HuH-7 (cell line): Measurements from ENCODE around the gene TMEM150C.
"Not testable (repeated sequence)": the region's sequence is repeated elsewhere in the genome, so short reads cannot be mapped to it uniquely, and the experiment has no call there.

Experiments
- DNase-seq: peaks from one replicate; pipeline ENCODE4 v3.0.0; 2011; ENCODE audit warnings: low spot score

TMEM150C gene

DNA sequence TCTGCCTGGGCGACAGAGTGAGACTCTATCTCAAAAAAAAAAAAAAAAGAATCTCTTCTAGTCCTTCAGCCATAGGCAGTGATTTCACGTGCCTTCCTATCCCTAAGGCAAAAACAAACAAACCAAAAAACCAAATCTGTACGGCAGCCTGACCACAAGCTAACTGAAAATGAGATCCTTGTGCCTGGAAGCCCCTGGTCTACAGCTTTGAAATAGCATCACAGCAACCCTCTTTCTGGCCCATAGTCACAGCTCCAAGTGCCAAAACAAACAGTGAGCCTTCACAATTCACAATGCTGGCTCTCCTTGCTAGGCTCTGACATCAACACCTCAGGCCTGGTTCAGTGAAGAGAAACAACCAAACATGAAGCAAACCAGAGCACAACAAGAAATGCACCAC, 46.1 kb downstream of the TMEM150C start:
- no peak for DNase-seq

DNA sequence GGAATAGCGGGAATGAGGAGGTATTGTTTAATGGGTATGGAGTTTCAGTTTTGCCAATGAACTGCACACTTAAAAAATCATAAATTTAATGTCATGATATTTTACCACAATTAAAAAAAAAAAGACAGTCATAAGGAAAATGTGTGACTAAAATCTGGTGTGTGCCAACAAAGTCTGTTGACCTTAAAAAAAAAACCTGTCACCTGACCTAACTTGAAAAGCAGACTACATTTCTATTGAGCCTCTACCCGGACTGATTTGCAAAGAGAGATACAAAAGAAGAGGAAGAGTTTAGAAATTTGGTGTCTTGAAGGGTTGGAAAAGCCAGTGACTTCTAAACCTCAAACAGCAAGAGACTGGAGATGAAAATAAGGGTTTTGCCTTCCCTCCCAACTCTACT, 48.4 kb downstream of the TMEM150C start:
- DNase-seq = no peak

DNA sequence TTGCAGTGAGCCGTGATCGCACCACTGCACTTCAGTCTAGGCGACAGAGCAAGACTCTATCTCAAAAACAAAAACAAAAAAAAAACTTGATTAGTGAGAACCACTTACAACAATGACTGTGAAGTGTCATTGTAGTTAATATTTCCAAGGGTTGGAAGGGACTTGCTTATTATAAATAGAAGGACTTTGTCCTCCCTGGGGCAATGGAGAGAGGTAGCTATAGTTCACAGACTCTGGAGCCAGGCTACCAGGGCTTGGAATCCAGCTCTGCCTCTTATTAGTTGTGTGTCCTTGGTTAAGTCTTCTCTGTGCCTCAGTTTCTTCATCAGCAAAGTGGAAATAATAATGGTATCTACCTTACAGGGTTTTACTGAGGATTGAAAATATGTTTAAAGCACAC, 51.6 kb downstream of the TMEM150C start:
- no peak for DNase-seq

DNA sequence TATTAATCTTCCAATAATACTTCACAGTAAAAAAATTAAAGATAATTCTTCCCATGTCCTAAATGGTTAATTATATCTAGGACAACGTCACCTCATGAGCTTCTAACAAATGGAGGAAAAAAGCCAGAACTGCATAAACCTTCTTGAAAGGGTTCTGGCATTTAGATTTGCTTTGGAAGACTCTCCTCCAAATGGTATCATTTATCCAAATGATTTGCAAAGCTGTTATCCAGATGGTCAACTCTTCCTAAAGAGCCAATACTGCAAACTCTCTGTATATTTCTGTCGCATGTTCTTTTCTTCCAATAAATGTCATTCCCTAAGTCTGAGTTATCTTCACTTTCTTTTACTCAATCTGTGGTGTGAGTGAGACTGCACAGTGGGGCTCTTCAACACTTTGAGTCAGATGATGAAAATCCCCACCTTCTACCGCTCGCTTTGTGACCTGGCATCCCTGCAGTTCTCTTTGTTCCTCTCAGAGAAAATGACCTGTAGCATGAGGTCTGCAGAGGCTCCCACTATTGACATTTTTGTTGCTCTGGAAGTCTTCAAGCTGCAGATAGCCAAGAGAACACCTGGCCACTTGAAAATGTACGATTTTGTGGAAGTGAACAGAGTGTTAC, 52.9 kb downstream of the TMEM150C start:
- no peak for DNase-seq

DNA sequence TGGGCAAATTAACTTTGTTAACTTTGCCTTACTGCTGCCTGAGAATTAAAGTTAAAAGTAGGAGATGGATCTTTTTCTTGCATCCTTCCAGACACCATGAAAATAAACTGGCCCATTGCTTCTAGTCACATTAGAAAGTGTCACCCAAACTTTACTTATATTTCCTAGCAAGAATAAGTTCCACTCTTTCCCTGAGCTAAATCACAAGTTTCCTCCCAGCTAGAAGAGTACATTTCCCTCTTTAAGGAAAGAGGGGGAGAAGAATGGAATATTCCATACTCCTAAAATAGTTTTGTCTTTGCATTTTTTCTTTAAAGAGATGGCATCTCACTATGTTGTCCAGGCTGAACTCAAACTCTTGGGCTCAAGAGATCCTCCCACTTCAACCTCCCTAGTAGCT, 53.8 kb downstream of the TMEM150C start:
- DNase-seq = no peak

DNA sequence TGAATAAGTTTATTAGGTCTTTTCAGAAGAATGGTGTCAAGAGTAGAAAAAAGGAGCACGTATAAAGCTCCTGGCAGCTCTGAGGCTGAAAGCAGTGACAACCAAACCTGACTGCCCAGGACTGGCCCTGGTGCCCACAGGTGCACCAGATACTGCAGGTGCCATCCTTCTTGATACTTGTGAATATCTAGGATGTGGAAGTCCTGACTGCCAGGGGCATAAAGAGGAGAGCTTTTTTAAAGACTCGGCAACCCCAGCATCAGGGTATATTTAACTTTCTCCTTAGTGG, 60.7 kb downstream of the TMEM150C start:
- no peak for DNase-seq

DNA sequence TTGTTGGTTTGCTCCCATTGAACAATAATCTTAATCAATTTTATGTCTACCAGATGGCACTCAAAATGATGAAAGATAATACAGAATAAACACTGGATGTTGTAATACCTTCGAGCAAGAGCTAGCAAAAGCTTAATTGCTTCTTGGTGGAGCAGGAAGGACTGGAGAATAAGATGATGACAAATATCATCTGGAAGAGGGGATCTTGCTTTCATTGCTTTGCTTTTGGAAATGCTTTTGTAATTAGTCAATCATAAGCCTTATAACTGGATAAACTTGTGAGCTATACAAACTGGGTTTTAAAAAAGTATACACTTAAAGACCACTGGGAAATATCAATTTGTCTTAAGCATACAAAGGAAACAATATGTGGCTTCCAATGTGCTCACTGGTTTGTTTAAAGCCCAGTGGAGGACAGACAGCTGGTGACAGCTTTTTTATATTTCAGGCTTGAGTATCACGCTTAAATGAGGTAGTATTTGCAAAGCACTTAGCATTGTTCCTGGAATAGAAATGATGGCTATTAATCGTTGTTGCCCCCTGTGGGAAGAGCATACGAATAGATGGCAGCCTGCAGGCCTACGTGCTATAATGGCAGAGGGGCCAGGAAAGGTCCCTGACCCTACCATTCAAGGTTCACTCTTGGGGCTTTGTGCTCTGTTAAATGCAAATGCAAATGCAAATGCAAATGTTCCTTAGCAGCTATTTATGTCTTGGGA, 61.2 kb downstream of the TMEM150C start:
- DNase-seq = no peak

DNA sequence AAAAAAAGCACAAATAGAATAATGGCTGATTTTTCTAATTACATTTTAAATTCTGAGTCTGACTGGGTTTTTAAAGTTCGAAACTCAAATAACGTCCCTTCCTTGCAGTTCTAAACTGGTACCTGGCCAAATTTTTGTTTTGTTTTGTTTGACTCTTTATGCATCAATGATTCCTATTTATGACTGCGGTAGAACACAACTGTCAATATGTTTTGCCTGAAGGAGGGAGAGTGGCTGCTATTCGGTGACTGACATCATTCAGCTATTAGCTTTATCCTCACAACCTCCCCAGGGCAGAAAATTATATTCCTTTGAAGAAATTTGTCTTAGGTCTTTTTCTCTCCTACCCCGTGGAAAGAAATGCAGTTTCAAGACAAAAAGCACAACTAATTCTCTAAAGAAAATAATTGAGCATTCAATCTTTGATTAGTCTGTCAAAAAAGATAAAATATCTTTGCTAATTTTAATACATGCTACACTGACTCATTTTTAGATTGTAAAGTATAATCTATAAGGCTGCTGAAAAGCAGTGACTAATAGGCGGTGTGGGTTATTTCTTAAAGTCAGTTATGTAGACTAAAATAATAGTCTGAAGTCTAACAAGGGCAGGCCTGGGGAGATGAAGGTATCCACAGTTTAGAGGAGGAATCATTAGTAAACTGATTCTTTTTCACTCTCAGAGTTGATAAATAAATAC, 61.9 kb downstream of the TMEM150C start:
- DNase-seq = no peak

DNA sequence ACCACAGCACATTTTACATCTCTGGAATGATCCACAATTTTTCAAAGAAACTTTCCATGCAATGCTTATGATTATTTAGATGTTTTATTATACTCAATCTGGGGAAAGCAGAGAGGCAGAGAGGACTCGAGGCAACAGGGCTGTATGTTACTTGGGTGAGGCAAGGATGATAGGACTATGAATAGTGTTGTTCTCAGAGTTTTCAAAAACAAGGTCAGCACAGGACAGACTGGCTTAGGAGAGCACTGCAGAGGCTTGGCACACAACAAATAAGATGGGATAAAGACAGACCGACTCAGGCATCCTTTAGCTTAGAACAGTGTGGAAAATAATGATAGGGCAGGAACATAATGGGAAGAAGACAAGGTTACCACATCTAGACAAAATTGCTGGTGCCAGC, 65.4 kb downstream of the TMEM150C start:
- DNase-seq = no peak

DNA sequence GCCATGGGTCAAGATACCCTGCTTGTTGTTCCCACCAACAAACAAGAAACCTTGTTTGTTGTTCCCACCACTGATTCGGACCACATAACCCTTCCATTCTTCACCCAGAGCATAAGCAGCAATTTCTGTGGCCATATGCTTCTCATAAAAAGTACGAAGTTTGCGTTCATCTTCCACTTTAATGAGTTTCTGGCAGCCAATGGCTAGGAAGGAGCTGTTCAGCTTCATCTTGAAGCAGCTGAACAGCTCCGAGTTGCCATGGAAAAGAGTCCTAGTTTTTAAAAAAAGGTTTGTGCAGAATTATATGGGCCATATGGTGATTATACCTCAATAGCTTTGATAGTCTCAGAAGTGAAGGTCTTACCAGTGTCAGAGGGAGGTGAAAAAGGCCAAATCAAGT, 66.1 kb downstream of the TMEM150C start:
- DNase-seq = no peak

DNA sequence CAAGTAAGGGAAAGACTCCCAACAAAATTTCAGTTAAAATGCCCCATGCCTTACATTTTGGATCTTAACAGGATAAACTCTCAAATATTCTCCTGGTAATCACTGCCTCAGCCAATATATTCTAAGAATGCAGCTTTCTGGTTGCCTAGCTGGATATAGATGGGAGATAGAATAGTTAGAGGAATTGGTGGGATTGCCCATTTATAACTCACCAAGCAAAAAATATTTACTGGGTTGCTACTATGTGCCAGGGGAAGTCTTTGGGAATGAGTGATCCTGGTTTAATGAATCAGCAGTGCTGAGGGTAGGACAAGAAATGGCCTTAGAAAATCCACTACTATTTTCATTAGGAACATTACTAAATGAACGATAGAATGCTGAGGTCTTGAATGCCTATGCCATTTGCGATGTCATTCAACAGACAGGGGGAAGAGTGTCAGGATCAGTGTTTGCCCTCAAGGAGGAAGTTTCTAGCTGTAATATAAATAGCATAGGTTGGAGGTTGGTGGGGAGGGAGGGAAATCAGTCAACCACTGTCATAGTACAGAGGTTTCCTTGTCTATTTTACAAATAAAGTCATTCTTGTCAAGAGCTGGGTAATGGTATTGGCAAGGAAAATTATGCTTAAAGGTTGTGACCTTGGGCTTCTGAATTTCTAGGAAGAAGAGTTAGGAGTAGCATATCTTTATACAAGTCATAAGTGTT, 67.9 kb downstream of the TMEM150C start:
- no peak for DNase-seq

DNA sequence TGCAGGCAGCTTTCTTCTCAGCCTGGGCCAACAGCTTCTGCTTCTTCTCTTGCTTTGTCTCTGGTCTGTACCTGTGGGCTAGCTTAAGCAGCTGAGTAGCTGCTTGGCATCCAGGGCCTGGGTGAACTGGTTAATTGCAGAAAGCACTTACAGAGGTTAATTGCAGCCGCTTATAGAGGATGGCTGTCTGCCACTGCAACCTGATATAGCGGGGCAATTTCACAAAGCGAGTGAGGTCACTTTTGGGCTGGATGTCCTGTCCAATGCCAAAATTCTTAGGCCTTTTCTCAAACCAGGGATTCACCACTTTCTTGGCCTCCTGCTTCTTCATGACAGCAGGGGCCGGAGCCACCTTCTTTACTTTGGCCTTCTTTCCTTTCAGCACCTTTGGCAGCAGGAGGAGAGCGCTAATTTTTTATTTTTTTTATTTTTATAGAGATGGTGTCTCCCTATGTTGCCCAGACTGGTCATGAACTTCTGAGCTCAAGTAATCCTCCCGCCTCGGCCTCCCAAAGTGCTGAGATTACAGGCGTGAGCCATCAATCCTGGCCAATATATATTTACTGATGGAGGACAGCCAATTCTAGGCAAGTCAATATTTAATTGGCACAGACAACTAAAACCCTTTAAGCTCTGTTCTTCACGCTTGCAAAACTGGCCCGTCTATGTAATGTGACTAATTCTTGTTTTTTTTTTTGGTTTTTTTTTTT, 70.4 kb downstream of the TMEM150C start:
- DNase-seq = no peak

DNA sequence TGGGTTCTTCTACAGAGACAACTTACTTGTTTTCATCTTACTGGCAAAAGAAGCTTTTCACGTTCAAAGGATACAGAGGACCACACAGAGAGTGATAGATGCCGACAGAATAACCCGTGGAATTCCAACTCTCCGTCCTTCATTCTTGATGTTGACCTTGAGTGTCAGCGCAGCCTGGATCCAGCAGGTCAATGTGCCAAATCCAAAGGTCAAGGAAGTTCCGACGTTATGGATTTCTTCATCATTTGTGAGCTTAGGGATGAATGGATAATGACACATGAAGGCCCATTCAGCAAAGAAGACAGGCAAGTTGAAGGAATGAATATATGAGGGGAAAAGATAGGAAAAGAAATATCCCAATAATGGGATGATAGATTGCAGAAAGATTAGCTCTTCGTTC, 71.8 kb downstream of the TMEM150C start:
- no peak for DNase-seq

DNA sequence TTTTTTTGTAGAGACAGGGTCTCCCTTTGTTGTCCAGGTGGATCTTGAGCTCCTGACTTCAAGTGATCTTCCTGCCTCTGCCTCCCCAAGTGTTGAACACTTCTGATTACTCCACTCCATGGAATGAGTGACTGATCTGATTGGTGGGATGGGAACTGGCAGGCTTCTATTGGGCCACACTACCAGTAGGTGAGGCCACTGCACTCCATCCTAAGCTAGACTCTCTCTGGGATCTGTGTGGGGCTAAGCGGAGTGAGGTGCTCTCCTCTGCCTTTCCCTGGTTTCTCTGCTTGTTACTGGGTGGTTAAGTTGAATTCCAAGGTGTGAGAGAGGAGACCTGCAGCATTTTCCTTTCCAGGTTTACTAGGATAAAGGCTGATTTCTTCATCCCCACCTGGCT, 72.7 kb downstream of the TMEM150C start:
- DNase-seq = no peak

DNA sequence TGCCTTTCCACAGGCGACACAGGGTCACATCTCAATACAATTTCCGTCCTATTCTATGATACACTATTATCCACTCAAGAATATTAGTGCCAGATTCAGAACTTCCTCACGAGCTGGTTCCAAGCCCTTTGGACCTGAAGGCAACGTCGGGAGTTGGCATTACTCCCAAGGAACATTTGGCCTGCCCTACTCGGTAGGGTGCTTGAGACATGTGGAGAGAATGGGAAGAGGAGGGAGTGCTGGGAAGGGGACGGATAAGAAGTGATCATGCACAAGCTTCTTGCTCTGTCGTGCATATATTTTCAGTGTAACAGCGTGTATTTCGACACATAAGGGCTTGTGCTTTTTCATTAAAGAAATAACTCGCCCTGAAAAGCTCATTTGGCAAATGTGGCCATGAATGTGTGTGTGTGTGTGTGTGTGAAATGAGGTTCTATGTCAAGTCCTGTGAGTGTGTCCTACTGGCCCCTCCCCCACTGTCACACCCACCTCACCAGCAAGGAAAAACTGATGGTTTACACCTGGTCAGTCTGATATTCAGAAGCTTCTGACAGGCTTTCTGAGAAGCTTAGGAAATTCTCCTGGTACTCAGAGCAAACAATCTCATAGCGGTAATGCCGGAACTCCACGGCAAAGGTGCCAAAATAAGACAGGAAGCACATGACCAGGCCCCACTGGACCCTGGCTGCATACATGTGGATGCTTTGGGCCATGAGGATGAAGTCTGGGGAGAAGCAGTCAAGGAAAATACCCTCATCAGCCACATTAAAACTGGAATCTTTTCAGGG, 76.6 kb downstream of the TMEM150C start:
- DNase-seq = no peak

DNA sequence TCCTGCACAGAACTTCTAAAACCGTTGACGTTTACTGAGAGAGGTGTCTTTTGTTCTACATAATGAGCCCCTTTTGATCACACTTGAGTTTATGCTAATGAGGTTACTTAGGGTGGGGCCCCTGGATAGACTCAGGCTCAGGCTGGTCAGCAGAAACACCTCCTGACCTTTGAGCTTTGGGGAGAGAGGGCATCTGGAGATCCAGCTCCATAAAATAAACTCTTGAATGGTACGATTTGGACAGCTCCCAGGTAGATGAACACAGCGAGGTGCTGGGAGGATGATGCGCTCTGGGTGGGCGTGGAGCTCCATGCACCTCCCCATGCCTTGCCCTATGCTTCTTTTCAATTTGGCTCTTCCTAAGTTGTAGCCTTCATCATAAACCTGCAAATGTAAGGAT, 79.4 kb downstream of the TMEM150C start:
- no peak for DNase-seq

DNA sequence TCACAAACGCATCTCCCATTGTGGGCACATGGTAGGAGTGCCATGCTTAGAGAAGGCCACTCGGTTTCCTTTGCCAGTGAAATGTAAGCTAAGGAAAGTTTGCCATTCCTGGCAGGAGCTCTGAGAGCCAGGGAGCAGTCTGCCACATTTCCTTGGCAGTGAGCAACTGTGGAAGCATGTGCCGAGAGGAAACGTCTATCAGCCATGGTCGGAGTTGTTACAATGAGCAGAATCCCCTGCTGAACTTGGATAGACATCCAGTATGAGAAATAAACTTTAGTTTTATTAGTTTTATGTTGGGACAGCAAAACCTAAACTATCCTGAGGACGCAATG, 80.3 kb downstream of the TMEM150C start:
- no peak for DNase-seq

DNA sequence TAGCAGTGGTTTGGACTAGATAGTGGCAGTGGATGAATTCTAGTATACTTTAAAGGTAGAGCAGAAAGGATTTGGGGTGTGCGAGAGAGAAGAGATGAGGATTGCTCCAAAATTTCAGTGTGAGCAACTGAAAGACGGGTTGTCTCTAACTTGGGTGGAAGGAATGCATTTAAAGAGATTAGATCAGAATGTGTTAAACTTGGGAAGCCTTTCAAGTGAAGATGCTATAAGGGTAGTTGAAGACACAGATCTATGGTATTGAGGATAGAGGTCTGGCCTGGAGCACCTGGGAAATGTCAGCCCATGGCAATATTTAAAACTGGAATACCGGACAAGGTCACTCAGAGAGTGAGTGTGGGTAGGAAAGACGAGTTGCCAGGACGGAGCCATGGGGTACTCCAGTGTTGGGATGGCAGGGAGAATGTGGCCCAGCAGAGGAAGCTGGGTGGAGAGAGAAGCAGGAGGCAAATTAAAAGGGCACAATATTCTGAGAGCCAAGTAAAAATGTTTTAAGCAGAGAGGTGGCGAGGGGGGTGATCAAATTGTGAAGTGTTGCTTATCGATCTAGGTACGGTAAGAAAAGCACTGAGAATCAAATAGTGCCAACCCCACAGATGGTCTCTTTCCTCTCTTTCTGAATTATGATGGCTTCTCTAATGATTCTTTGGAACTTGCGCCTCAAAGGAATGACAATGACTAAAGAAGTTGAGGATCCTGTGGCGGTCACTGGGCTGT, 80.8 kb downstream of the TMEM150C start:
- no peak for DNase-seq

DNA sequence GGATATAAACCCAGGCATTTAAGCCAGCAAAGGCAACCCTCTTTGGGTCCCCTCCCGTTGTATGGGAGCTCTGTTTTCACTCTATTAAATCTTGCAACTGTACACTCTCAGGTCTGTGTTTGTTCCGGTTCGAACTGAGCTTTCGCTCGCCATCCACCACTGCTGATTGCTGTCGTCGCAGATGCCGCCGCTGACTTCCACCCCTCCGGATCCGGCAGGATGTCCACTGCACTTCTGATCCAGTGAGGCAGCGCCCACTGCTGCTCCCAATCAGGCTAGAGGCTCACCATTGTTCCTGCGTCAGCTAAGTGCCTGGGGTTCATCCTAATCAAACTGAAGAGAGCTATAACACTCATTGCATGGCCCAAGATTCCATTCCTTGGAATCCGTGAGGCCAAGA, 82.2 kb downstream of the TMEM150C start:
- DNase-seq = no peak

DNA sequence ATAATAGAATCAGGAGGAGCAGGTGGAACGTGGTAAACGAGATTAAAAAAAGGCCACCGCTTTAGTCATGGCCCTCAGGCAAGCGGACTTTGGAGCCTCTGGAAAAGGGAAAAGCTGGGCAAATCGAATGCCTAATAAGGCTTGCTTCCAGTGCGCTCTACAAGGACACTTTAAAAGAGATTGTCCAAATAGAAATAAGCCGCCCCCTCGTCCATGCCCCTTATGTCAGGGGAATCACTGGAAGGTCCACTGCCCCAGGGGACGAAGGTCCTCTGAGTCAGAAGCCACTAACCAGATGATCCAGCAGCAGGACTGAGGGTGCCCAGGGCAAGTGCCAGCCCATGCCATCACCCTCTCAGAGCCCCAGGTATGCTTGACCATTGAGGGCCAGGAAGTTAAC, 84.3 kb downstream of the TMEM150C start:
- not testable (repeated sequence) for DNase-seq

DNA sequence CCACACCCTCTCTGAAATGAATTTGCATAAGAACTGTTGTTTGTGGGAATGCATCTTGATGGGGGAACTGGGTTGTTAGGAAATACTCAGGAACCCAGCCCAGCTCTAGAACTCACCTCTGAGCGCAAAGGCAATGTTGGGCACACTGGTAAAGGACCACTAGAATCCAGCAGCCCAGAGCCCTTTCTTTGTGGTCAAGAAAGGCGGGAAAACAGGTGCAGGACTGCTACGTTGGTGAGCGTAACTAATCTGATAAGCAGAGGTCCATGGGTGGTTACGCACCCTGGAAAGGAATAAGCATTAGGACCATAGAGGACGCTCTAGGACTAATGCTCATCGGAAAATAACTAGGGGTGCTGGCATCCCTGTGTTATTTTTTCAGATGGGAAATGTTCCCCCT, 85.9 kb downstream of the TMEM150C start:
- DNase-seq = not testable (repeated sequence)
